NK-92 treated with Interleukin-12 subunit alpha and Interleukin-12 subunit beta, amount 100 ng/mL, for 24 hours (cell line): ENCODE results near the gene GRID1.

Source experiments
- DNase-seq: peaks from one replicate; lab custom pipeline; 2025; lab: John Stamatoyannopoulos, UW

Gene GRID1

DNA sequence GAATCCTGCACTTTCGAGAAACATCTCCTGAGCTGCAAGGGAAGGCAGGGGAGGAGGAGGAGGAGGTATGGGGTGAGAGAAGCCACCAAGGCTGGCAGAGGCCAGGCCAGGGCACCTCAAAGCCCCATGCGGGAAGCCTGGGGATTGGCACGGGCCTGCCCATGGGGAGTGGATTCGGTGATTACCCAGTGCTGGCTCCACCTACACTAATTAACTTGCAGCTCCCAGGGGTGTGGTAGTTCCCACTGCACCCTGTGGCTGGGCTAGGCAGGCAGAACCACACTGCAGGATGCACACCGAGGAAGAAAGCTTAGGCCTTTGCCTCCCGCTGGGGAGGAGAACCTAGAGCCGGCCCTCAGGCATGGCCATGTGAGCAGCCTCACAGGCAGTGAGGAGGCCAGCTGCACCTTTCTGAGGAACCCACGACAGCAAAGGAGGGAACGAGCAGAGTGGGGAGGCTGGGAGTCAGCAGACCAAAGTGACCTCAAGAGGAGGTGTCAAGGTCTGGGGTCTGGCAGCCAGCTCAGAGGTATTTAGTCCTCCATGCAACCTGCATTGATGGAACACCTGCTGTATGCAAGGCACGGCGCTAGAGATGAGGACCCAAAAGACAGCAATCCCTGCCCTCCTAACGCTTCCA is 27.2 kb downstream of the GRID1 start:
- DNase-seq: no peak

DNA sequence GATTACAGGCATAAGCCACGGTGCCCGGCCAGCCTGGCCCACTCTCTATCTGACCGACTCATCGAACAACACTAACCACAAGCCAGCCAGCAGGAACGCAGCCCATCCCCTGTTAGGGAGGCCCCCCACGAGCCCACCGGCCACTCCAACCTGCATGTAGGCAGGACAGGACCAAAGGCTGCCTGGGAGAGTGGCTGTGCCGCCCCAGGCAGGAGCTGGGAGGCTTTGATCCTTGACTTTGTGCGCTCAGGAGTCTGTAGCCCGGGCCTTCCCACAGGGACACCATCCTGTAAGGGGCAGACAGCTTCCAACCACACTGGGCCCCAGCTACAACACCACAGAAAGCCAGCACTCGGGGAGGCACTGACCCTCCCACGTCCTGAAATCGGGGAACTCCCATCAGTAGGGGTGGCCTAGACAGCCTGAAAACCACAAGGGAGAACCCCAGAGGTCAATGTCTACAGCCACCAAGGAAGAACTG is 29.4 kb downstream of the GRID1 start:
- DNase-seq: no peak

DNA sequence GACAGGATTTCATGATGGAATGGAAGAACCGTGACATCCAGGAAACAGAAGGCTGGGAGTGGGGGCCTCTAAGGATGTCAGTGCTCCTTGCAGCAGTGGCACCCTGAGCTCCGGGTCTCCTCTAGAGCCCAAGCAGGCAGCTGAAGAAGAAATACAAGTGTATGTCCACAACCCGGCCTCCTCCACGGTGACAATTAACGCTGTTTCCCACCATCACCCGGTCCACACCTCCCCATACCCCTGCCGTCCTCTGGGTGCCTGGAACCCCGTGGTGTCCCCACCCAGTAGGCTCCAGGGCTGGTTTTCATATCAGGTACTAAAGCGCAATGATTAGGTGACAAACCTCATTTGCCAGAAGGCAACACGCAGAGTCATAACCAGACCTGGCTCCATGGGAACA is 30.3 kb downstream of the GRID1 start:
- no peak for DNase-seq

DNA sequence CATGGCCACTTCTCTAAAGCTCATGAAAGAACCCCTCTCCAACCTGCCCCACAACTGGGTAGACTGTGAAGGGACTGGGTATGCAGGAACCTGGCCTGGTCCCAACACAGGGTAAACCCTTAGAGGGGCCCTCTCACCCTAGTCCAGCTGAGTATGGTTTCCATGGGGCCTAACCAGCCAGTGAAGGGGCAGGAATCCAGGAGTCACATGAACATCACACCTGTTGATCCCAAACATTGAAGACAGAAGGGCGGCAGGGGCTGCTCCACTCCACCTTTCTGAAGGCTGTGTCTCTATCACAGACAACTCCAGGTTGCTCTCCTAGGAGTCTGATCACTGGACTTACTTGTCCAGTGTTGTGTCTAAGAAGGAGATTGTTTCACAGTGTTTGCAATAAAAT is 30.8 kb downstream of the GRID1 start:
- no peak for DNase-seq

DNA sequence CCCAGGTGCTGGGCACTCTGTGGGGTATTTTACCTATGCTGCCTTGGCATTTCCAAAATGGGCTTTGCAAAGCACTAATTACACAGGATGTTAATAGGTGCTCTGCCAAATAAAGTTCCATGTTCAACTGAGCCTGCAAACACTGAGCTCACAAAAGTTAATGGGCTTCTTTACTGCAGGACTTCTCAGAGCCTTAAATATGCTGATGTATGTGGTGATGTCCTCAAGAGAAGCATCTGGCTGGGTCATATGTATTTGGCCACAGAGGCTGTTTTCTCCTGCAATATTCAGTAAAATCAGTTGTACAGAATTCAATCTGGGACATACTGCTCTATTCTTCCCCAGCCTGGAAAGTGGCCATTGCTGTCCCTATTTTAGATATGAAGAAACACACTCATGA is 31.3 kb downstream of the GRID1 start:
- DNase-seq: no peak

DNA sequence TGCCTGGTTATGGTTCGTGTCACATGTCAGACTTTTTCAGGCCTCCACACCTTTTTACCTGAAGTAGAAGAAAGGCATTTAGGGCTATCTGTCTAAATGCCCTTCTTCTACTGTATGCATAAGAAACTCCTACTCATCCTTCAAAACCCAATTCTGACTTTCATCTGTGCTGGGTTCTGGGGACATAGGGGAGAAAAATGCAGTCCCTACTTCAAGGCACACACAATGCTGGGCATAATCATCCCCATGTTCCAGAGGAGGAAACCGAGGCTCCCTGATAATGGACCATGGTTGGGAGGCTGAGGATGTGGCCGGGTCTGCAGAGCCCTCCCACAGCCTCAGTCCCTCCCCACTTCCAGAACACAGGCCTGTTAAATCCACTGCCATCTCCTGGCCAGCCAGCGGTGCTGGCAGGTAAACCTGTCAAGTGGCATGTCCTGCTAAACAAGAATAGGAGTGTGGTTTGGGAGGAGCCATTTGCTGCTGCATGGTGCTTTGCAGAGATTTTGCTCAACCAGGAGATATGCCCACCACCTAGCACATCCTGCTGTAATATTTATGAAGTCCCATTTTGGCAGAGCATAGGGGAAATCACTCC is 32.0 kb downstream of the GRID1 start:
- no peak for DNase-seq

DNA sequence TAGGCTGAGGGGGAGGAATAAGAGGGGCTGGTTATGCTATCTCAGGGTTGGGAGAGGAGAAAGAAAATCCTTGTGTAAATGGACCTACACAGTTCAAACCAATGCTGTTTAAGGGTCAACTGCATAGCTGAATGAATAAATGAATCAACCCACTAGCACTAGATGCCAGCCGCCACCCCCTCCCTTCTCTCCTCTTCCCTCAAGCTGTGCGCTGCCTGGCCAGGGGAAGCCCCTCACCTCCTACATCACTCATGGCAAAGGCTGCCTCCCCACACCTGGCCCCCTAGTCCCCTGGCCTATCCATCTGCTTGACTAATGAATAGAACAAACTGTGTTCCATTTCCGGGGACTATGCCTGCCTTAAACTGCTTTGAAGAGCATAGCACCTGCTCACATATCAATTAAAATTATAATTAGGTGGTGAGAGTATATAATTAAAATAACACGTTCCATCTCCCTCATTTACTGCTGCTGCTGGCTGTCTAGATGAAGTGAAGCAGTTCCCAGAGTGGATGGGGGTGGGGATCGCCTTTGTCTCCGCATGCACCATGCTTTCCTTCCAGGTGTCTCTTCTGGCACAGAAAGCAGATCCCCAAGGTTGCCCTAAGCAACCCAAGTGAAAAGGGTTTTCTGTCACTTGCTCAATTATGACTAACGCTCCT is 32.6 kb downstream of the GRID1 start:
- no peak for DNase-seq

DNA sequence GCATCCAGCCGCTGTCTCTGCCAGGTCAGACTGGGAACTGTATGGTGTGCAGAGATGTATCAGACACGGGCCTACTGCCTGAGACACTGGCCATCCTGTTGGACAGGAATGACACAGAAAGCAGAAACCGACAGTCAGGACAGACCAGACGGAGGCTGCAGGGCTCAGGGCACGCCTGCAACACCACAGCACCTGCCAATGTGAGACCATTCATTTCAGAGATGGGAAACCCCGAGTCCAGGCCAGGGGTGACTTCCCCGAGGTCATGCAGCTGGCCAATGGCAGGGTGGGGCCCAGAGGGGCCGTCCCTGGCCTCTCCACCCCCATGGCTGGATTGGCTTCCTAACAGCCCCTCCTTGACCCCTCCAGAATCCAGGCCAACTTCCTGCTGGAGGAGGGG is 34.7 kb downstream of the GRID1 start:
- no peak for DNase-seq

DNA sequence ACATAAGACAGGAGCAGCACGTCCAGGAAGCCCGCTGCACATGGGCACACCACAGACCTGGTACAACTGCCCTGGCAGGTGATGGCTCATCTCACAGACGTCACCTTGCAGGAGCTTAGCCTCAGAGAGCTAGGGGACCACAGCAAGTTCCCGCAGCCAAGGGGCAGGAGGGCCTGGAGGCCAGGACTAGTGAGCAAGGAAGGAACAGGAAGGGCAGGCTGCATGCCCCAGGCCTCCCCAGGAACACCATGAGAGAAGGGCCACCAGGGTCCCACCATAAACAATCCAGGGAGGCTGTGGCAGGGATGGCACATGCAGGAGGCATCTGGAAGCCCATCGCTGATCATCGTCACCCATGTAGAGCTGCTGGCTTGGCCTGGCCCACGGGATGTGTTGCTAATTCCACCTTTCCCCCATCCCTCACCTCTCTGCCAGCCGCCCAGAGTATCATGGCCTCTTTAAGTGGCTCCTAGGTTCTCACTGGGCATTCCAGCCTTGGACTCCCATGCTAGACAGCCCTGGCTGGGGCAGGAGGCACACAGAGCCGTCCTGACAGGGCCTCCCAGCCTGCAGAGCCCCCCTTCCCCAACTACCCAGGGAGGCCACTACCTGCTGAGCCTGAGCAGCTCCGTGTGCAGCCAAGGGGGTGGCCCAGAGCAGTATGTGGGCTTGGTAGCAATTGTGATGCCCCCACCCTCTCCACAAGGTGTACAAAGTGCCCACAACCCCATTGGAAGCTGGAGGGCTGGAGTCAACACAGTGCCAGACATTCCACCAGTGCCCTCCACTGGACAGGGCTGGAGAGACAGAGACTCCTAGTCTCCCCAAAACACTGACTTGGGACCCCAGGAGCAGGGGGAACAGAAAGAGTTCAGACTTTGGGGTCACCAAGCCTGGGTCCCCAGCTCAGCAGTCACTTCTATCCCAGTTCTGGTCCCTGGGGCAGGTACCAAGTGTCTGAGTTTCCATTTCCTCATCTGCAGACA is 35.5 kb downstream of the GRID1 start:
- DNase-seq: no peak

DNA sequence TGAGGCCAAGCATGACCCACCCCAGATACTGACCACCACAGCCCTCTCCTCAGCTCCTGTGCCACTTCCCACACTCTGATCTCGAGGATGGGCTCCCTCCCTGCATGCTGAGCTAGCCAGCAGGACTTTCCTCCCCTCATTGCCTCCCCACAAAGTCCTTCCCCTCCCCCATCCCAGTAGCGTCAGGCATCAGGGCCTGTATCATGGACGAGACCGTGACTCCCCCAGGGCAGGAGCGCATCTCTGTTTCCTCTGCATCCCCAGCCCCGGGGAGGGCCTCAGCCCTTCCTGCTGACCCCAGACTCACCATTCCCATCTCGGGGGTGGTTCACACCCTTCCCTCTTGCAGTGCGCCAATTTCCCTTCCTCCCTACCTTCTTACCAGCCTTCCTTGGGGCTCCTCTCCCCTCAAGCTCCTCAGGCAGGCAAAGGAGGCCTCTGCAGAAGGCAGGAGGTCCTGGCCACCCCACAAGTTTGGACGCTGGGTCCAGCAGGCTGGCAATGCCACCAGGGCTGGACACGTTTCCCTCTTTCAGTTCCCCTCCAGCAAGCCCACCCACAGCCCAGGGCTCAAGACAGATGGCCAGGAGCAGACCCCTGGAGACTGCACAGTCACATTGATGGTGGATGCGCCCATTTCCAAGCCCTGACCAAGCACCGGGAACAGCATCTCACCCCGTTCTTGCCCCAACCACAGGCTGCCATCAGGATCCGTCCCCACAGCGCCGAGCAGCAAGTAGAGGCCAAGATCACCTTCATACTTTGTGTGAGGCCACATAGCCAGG is 36.5 kb downstream of the GRID1 start:
- DNase-seq: no peak

DNA sequence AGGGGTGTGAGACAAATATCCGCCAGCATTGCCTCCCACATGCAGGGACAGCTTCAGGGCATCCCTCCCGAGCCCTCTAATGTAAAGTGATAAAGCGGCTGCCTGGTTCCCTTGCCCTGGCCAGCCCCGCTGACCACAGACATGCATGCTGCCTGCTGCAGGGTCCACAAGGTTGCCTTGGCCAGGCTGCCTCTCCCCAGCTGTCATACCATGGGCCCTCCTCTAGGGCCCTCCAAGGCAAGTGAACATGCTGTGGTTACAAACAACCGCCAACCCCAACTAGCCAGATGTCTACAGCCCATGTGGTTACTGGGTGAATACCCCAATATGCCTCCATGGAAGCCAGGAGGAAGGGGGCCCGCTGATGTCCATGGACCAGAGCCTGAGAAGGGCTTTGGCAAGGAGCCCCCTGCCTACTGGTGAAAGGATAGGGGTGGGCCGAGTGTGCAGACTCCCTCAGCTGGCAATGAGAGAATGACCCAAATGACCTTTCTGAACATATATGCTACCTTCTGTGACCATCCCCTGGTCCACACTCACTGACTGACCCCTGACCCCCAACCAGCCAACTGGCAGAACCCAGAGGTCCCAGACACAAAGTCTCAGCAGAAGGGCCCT is 37.4 kb downstream of the GRID1 start:
- no peak for DNase-seq

DNA sequence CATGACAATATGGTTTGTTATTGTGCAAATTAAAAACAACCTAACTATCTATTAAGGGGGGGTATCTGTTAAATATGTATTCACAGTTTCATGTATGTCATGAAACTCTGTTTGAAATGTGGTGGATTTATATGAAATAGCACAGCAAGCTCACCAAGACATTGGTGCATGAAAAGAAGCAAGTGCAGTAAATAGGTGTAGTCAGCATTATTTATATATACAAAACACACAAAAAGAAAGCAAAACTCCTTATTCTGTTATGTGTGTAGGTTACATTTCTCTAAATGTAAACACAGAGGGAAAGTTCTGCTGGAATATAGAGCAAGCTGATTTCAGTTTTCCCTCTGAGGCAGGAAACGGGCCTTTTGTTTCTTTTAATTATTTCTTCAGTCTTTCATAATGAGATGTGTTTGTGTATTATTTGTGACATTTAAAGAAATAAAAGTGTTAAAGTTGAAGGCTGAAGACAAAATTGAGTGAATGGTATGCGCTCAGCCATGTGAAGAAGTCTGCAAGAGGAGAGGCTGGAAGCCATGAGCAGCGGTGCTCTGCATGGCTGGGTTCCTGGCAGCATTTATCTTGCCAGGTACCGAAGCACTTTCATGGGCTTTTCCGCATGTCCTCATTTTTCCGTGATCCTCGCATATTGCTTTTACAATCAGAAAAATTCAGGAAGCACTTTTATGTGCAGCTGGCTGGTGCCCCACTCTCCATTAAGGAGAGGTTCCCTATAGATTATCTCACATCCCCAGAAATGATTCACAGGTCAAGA is 38.5 kb downstream of the GRID1 start:
- DNase-seq: no peak

DNA sequence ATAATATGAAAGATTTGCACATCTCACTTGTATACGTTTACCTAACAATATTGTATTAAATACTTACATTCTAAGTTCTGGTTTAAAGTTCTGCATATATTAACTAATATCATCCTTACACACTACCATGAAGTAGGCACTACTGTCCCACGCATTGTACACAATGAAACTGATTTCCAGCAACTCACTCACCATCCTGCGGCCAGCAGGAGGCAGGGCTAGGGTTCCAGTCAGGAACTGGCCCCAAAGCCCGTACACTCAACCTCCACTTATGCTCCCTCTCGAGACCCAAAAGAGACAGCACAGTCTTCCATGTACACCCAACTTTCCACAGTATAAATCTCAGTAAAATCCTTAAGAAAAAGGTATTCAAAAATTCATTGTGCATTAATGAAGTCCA is 41.4 kb downstream of the GRID1 start:
- DNase-seq: no peak

DNA sequence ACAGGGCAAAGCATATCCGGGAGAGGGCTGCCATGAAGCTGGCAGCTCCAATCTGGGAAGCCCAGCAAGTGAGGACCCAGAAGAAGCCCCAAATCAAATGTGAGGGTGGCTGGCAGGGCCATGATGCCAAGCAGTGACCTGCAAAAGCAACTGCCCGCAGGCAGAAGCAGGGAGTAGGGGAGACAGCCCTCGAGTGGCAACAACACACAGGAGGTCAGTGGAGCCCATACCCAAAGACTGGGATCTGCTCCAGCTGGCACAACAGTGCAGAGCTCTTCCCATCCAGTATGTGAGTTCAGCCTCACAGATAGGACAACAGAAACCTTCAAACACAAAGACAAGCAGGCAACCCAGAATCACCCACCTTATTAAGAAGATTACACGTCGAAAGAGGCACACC is 45.0 kb downstream of the GRID1 start:
- no peak for DNase-seq

DNA sequence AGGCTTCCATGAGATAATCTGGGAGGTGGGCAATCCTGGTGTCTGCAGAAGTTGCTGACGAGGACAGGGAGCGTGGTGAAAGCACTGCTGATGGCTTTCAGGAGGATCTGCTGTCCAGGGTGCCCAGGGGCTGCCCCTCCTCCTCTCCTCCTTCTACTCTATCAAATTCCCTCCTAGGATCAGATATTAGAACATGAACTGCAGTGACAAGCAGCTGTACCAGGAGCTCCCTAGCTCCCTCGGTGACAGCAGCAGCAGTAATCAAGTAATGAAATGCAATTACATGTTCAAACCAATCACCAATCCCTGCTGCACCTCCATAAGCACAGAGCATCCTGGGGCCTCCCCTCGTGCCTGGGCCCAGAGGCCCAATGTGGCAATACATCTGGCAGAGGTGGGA is 46.9 kb downstream of the GRID1 start:
- no peak for DNase-seq

DNA sequence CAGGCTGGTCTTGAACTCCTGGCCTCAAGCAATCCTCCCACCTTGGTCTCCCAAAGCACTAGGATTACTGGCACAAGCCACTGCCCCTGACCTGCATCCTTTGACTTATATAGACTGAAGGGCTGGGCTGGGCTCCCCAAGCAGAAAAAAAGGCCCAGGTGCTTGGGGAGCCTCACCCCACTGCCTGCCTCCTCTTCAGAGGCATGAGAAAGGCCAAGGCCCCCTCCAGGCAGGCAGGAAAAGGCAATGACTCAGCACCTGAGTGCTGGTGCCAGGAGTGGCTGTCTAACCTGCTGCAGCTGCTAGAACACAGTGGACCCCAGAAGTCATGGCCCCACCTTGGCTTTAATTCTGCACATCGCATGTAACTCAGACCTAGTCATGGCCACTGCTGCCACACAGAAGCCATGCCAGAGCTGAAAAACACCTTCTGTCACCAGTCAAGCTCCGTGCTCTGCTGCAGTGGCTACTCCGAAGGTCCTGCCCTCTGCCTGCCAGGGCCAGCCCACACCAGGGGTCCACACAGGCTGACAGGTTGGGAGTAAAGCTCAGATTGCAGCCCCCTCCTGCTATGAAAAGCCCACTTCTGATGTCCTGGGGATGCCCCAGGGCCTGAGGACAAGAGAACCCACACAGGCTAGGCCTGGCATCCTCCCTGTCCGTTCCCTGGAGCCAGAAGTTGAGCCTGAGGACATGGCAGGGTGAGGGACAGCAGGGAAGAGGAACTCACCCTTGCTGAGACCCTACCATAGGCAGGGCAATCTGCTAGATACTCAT is 48.5 kb downstream of the GRID1 start:
- DNase-seq: no peak

DNA sequence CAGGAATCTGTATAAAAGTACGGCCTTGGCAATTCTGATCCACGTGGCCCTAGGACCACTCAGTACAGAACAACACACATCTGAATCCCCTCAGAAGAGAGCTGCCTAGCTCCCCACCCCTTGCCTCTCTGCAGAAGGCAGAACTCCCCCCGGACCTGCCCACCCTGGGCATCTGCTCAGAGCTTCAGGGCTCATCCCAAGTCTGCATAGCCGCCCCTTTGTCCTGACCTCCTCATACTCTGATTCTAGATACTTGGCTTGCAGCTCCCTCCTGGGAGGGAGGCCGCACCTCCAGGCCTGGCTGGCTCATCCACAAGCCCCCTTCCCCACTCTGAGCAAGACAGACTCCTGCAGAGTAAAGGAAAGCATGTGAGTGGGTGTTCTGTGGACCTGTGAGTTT is 49.6 kb downstream of the GRID1 start:
- DNase-seq: no peak

DNA sequence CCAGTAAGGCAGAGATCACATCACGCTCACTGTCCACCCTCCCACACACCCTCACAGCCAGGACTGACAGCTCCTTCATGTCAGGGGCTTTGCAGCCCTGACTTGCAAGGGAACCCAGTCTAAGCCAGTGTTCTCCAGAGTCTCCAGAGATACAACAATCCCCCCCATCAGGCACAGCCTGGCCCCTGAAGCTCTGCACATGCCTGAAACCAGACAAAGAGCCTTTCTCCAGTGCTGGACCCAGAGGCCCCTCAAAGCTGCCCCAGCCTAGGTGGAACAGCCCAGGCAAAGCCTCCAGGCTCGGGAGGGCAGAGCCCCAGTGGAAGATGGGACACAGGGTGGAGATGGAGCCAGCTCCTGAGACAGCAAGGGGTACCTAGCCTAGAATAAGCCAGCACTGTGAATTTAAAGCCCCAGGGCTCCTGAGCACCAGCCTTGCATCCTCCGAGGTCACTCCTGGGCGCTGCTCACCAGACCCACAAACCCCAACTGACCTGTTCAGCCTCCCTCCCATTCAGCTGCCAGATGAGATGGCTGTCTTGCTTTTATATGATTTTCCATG is 50.2 kb downstream of the GRID1 start:
- DNase-seq: no peak

DNA sequence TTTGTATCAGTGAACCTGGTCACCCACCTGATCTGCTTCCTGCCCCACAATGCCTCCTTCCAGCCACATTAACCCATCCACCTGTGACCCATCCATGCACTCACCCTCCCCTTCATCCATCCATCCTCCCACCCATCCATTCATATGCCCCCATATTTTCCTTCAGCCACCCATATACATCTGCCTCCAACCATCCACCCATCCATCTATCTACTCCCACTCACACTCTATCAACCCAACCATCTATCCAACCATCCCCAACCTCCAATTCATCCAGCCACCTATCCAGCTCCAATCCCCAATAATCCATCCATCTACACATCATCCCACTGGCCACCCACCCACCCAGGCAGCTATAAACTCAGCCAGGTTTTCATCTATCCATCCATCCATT is 51.0 kb downstream of the GRID1 start:
- no peak for DNase-seq
